ENCODE results near the gene ING5.

The ING5 gene

GRCh38 chr2:241672243-241673188, 29.3 kb upstream of the ING5 start:
- DNase-seq, result no peak

GRCh38 chr2:241673189-241673663, 28.6 kb upstream of the ING5 start:
- no peak for DNase-seq

DNA sequence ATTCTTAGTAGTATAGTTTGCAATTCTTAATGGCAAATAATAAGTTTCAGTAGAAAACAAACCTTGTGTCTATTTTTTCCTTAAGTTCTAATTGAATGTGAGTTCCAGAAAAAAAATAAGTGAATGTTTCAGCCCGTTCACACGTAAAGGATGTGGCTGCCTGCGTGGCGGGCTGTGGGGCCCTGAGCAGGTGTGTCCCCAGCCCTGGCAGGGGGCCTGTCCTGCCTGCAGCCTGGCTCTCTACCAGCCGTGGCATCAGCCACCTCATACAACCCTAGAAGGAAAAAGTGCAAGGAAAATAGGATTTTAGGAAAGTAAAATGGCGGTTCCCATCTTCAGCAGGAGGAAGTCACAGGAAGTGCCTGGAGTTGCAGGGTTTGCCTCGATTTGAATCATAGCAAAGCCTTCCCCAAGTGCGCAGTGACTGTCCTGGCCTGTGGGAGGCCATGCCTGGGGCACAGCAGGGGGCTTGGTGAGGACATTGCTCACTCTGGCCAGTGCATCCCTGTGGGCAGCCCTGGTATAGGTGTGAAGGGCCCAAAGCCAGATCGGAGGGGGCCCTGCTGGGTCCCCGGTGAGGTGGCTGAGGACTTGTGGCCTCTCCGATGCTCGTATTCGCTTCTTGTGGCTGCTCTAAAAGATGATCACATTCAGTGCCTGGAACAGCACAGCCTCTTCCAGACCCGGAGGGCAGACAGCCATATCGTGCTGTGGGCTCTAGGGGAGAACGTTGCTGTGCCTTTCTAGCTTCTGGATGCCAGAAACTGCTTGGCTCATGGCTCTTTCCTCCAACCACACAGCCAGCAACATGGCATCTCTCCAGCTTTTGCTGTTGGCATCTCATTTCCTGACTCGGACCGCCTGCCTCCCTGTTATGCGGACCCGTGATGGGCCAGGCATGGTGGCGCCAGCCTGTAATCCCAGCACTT, 27.8 kb upstream of the ING5 start:
- peak in 4 of 56 donors; percentile 21 to 41 (median 24) for DNase-seq

- no peak for DNase-seq
Measured at GRCh38 chr2:241675885-241676284, 26.0 kb upstream of the ING5 start.

DNA sequence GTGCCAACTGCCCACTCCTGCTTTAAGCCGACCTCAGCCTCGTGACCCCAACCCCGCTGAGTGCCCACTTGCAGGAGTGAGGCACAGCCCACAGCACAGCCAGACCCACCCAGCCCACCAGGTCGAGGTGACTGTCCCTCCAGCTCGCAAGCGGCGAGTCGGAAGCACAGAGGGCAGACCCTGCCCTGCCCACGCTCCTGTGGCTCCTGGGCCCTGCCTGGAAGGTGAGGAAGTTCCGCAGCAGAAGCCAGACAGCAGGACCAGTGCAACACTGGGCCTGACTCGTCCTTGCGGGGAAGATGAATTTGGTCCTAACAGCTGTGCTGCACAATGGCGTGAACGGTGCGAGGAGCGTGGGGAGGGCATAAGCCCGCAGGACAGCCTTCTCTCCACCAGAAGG, 25.2 kb upstream of the ING5 start:
- no peak for DNase-seq

GRCh38 chr2:241677392-241677791, 24.4 kb upstream of the ING5 start:
- no peak for DNase-seq

DNA sequence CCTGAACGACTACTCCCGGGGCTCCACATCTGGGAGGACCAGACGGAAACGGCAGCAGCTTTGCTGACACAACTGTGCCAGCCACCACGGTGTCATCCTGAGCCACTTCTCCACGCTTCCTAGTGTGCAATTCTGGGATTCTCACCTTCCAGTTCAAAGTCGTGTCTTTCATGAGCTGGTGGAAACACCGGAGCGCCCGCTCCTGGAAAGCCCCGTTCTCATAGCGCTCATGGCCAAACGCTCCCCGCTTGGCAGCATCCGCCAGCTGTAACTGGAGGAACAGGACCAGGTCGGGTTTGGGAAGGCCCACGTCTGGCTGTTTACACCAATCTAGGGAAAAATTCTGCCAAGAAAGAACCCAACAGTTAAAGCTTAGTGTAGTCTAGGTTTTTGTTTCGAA, 23.5 kb upstream of the ING5 start:
- DNase-seq, result no peak

- no peak for DNase-seq
Measured at GRCh38 chr2:241678784-241679540, 22.9 kb upstream of the ING5 start.

GRCh38 chr2:241680044-241680443, 21.8 kb upstream of the ING5 start:
- no peak for DNase-seq

DNA sequence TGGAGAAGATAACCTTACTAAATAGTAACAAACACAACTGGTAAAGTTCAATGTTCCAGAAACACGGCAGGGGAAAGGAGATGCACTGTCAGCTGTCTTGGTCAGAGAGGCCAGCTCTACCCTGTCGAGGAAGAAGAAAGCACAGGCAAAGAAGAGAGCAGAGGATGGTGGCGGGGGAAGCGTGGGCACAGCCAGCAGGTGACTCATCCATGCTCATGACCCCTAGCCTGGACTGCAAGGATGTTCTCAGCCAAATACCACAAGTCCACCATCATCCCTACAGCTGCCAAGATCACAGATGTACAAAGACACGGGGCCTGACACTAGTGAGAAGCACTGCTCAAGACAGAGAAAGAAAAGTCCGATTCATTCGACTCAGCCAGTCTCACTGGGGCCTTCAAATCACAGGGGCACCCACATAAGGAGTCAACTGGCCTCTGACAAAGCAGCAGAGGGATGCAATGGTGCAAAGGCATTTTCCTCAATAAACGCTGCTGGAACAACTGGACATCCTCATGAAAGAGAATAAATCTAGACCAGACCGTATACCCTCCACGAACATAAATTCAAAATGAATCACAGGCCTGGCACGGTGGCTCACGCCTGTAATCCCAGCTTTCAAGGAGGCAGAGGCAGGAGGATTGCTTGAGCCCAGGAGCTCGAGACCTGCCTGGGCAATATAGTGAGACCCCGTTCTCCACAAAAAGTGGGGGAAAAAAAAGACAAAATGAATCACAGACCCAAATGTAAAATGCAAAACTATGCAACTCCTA, 20.8 kb upstream of the ING5 start:
- no peak for DNase-seq

GRCh38 chr2:241686324-241686649, 15.6 kb upstream of the ING5 start:
- DNase-seq, result peak in 1 of 56 donors; percentile 50

GRCh38 chr2:241686650-241687425, 15.0 kb upstream of the ING5 start, which contains the start of gene DTYMK:
DTYMK (minus strand) TSS chr2:241686815; CDS start chr2:241686783, 32 bp downstream.
- peak; percentile 76 to 98 (median 93) for DNase-seq

DNA sequence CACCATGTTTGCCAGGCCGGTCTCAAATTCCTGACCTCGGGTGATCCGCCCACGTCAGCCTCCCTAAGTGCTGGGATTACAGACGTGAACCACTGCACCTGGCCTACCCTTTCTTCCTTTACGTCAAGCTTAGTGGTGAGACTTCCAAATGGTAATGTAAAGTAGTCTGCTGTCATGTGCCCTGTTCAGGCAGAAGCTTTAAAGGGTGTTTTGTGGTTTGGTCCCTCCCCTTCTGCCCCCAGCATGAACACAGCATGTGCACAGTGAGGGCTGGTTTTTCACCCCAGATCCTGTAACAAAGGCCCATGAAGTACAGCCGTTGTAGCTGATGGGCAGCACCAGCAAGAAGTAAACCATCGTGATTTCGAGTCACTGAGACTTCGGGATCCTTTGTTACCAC, 12.5 kb upstream of the ING5 start:
- no peak for DNase-seq

DNA sequence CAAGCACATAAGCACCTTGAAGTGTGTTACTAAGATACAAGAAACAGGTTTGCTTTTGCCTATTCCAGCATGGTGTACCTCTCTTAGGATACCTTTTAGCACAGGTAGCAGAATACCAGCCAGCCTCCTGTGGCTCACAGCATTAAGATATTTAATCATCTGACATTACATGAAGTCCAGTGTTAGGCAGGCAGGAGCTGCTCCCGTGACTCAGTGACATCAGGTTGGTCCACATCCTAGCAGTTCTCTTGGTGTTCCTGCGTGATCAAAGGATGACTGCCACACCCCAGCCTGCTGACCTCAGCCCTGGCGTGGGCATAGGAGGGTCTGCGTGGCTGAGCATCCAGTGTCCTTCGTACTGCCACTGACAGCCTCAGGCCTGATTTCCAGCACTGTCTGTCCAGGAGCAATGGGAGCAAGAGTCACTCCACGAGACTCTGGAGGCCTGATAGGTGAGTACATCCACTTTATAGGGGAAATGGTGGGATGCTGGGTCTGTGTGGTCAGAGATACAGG, 11.6 kb upstream of the ING5 start:
- no peak for DNase-seq

DNA sequence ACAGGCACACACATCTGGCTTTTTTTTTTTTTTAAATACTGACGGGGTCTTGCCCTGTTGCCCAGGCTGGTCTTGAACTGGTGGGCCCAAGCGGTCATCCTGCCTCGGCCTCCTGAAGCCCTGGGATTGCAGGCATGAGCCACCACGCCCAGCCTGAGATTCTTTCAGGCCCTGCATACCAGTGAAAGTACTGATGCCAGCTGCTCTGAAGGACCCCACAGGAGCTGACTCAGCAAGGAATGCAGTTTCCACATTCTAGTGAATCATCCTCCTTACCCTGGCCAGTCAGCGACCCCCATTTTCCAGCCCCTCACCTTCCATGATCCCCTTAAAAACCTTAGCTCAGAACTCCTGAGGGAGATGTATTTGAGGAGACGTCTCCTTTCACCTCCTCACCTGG, 9.4 kb upstream of the ING5 start:
- DNase-seq, result no peak

DNA sequence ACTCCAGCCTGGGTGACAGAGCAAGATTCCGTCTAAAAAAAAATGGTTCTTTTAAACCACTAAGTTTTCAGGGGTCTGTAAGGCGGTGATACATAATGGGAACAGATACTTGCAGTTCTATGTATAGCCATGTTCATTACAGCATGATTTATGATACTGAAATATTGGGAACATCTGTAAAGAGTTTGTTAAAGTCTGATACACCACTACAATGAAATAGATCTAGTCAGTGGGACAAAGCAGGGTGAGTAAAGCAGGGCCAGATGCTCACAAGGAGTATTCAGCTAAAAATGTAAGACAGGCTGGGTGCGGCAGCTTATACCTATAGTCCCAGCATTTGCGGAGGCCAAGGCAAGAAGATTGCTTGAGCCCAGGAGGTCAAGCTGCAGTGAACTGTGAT, 6.2 kb upstream of the ING5 start:
- no peak for DNase-seq

- peak in 2 of 56 donors; percentile 11 to 58 for DNase-seq
Measured at GRCh38 chr2:241701149-241701398, 765 bp upstream of the ING5 start.

DNA sequence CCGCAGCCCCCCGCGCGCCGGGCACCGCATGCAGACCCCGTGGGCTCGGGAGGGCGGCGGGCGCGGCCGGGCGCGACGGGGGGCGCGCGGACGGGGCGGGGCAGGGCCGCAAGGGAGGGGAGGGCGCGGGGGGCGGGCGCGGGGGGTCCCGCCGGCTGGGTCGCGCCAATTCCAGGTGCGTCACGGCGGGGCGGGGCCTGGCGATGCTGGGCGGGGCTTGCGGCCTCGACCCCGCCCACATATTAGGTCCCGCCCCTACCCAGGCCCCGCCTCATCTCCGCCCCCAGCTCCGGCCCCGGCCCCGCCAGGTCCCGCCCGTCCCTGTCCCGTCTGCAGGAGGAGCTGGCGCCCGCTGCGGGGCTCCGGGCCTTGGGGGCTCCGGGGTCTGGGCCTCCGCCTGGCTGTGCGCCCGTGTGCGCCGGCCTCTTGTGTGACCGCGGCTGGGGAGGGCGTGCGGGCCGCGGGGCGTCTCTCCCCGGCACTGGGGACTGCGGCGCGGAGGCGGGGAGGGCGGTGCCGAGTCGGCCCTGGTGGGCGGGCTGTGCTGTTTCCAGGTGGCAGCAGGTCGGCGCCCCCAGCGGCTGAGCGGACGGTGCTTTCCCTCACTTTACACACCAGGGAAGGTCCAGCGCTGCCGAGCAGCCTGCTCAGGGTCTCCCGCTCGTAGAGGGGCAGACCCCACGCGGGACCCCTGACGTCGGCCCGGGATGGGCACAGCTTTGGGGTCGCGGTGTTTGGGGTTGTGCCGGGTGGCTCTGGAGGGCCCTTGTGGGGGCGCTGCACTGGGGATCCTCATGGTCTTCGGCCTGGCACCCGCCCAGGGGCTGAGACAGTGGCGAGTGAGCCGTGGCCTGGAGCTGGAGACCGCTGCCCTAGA, 554 bp downstream of the ING5 start:
- peak; percentile 21 to 93 (median 79) for DNase-seq
